ENCODE results near the gene SPTA1. TPM values are rescaled to one million over a fixed set of nuclear protein-coding genes. Genes with fewer than 3 reads are reported as not detected.

SPTA1 gene
- total RNA-seq, 1 experiment from 2014 or later, result 0.11 TPM

DNA sequence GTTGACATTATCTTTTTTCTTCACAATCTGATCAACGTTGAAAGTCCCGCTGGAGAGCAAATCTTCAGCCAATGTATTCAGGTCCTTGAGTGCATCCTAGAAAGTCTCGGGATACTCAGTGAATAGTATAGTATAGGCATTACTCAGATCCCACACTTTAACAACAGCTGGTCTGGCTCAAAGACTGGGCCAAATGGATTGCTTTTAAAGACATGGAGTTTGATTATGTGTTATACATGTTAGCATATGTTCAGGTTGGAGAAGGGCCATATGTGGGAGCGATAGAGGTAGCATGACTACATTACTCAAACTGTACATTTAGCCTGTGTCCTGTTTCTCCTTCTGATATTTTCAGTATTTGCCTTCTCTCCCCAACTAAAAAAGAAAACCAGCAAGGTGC lies 48.4 kb downstream of the SPTA1 start (continued):
- TF ChIP-seq GRHL2 (CRISPR knock-in tag; IDR thresholded peaks at IDR 0.05; ENCODE audit: insufficient replicate concordance, severe bottlenecking), result no peak
- no peak for TF ChIP-seq ATF1 (CRISPR knock-in tag; IDR thresholded peaks at IDR 0.05)

DNA sequence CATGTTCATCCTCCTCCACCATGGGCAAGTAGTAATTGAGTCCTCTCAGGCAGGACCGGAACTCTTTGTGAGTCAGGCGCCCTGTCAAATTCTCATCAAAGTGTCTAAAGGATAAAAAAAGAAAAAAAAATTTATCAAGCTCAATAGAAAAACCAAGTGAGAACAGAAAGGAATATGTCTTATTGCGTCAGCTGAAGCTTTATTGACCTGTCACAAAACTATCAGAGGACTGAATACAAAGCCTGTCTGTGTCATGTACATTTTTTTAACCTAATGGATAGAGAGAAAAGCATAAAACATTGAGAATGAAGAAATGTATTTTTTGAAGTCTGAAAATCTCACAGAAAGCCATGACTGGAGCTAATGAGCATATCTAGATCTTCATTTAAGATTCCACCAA lies 72.8 kb downstream of the SPTA1 start:
- no peaks in the 10 kb centered on the region for H3K4me1 Mint-ChIP-seq
- no peaks in the 10 kb centered on the region for H3K9me3 Mint-ChIP-seq
- no peaks in the 10 kb centered on the region for H3K27me3 Mint-ChIP-seq (ENCODE audit: low read depth)
- TF ChIP-seq CREB1 (CRISPR knock-in tag; IDR thresholded peaks at IDR 0.05), result no peak
- no peak for TF ChIP-seq CBFB (CRISPR knock-in tag; IDR thresholded peaks at IDR 0.05; ENCODE audit: low read depth)
- no peak for TF ChIP-seq RELA (CRISPR knock-in tag; IDR thresholded peaks at IDR 0.05; ENCODE audit: borderline replicate concordance)
- TF ChIP-seq, protein P1, sequence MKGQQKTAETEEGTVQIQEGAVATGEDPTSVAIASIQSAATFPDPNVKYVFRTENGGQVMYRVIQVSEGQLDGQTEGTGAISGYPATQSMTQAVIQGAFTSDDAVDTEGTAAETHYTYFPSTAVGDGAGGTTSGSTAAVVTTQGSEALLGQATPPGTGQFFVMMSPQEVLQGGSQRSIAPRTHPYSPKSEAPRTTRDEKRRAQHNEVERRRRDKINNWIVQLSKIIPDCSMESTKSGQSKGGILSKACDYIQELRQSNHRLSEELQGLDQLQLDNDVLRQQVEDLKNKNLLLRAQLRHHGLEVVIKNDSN (CRISPR knock-in tag; IDR thresholded peaks at IDR 0.05), result no peak
- no peaks in the 10 kb centered on the region for H3K36me3 Mint-ChIP-seq
- ATAC-seq (no peak), DNase-seq (ENCODE audit: low spot score) (no peak)
- no peak overlapping the region for H3K27ac Mint-ChIP-seq
- no peak overlapping the region for H3K4me3 Mint-ChIP-seq
- ChIA-PET POLR2A (no interaction called here), CTCF (no interaction called here)

DNA sequence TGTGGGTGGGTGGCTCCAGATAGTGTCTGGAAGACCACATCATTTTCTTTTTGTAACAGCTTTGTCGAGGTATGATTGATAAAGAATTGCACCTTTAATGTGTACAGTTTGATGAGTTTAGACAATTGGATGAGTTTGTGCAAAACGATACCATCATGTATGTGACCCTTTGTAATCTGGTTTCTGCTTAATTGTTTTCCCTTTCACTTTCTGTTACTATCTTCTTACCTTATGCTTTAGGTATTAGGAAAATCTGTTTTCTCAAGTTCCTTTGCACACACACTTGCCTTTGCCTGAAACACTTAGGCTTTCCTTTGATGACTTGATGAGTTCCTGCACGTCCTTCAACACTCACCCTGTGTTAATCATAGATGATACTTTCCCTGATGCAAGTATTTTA lies 74.6 kb downstream of the SPTA1 start:
- POLR2A ChIA-PET, result no interaction called here
- H3K27me3 Mint-ChIP-seq (ENCODE audit: low read depth), result no peaks in the 10 kb centered on the region
- H3K36me3 Mint-ChIP-seq, result no peaks in the 10 kb centered on the region
- peaks cover 1% of the 10 kb centered on the region; the same call in 1 of the 2 replicates for H3K4me1 Mint-ChIP-seq
- CTCF ChIA-PET, result no interaction called here
- H3K27ac Mint-ChIP-seq, result no peak overlapping the region
- no peaks in the 10 kb centered on the region for H3K9me3 Mint-ChIP-seq
- ATAC-seq (no peak), DNase-seq (ENCODE audit: low spot score) (no peak)
- TF ChIP-seq ZNF232 (CRISPR knock-in tag; IDR thresholded peaks at IDR 0.05), result no peak
- TF ChIP-seq NR3C1 (CRISPR knock-in tag; conservative IDR thresholded peaks at IDR 0.05; ENCODE audit: low read depth), result no peak
- TF ChIP-seq, protein P2, sequence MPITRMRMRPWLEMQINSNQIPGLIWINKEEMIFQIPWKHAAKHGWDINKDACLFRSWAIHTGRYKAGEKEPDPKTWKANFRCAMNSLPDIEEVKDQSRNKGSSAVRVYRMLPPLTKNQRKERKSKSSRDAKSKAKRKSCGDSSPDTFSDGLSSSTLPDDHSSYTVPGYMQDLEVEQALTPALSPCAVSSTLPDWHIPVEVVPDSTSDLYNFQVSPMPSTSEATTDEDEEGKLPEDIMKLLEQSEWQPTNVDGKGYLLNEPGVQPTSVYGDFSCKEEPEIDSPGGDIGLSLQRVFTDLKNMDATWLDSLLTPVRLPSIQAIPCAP (CRISPR knock-in tag; IDR thresholded peaks at IDR 0.05), result no peak
- TF ChIP-seq, protein P3, sequence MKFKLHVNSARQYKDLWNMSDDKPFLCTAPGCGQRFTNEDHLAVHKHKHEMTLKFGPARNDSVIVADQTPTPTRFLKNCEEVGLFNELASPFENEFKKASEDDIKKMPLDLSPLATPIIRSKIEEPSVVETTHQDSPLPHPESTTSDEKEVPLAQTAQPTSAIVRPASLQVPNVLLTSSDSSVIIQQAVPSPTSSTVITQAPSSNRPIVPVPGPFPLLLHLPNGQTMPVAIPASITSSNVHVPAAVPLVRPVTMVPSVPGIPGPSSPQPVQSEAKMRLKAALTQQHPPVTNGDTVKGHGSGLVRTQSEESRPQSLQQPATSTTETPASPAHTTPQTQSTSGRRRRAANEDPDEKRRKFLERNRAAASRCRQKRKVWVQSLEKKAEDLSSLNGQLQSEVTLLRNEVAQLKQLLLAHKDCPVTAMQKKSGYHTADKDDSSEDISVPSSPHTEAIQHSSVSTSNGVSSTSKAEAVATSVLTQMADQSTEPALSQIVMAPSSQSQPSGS (CRISPR knock-in tag; IDR thresholded peaks at IDR 0.05; ENCODE audit: borderline replicate concordance, low read depth), result no peak
- TF ChIP-seq, protein P4, sequence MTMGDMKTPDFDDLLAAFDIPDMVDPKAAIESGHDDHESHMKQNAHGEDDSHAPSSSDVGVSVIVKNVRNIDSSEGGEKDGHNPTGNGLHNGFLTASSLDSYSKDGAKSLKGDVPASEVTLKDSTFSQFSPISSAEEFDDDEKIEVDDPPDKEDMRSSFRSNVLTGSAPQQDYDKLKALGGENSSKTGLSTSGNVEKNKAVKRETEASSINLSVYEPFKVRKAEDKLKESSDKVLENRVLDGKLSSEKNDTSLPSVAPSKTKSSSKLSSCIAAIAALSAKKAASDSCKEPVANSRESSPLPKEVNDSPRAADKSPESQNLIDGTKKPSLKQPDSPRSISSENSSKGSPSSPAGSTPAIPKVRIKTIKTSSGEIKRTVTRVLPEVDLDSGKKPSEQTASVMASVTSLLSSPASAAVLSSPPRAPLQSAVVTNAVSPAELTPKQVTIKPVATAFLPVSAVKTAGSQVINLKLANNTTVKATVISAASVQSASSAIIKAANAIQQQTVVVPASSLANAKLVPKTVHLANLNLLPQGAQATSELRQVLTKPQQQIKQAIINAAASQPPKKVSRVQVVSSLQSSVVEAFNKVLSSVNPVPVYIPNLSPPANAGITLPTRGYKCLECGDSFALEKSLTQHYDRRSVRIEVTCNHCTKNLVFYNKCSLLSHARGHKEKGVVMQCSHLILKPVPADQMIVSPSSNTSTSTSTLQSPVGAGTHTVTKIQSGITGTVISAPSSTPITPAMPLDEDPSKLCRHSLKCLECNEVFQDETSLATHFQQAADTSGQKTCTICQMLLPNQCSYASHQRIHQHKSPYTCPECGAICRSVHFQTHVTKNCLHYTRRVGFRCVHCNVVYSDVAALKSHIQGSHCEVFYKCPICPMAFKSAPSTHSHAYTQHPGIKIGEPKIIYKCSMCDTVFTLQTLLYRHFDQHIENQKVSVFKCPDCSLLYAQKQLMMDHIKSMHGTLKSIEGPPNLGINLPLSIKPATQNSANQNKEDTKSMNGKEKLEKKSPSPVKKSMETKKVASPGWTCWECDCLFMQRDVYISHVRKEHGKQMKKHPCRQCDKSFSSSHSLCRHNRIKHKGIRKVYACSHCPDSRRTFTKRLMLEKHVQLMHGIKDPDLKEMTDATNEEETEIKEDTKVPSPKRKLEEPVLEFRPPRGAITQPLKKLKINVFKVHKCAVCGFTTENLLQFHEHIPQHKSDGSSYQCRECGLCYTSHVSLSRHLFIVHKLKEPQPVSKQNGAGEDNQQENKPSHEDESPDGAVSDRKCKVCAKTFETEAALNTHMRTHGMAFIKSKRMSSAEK (CRISPR knock-in tag; IDR thresholded peaks at IDR 0.05; ENCODE audit: borderline replicate concordance), result no peak
- TF ChIP-seq, protein P5, sequence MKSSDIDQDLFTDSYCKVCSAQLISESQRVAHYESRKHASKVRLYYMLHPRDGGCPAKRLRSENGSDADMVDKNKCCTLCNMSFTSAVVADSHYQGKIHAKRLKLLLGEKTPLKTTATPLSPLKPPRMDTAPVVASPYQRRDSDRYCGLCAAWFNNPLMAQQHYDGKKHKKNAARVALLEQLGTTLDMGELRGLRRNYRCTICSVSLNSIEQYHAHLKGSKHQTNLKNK (CRISPR knock-in tag; IDR thresholded peaks at IDR 0.05), result no peak
- TF ChIP-seq SP1 (CRISPR knock-in tag; conservative IDR thresholded peaks at IDR 0.05), result no peak
- no peak for TF ChIP-seq NR2C2 (CRISPR knock-in tag; IDR thresholded peaks at IDR 0.05)
- no peak for TF ChIP-seq TEAD1 (CRISPR knock-in tag; IDR thresholded peaks at IDR 0.05)
- TF ChIP-seq NFATC4 (CRISPR knock-in tag; IDR thresholded peaks at IDR 0.05), result no peak
- no peak for TF ChIP-seq ETV6 (CRISPR knock-in tag; IDR thresholded peaks at IDR 0.05)
- no peak overlapping the region for H3K4me3 Mint-ChIP-seq
